ENCODE data around the gene MS4A15. TPM values are rescaled to one million over a fixed set of nuclear protein-coding genes. Genes with fewer than 3 reads are reported as not detected.

MS4A15 gene
- total and polyA plus RNA-seq, 9 of the 15 experiments (the other 6 are each of a cell fraction or from before 2014, with no cell fraction given) = not detected

DNA sequence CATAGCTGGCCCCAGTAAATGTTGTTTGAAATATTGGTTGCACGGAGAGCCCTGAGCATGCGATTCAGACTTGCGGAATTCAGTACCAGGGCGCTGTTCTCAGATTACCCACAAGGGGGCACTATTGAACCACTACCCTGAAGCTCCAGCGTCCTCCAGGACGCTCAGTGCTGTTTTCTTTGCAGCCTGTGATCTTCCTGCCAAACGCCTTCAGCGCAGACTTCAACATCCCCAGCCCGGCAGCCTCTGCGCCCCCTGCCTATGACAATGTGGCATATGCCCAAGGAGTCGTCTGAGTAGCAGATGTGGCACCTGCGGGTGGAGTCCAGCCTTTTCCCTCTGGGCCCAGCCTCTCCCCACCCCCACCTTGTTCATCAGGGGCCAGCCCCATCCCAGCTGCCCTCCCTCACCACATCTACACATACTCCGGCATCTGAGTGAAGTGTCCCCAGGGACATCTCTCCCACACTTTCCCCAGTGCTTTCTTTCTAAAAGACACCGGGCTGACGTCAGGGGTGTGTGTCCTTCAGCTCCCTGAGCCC is 18.8 kb downstream of the MS4A15 start (continued):
- TF ChIP-seq, protein P1, sequence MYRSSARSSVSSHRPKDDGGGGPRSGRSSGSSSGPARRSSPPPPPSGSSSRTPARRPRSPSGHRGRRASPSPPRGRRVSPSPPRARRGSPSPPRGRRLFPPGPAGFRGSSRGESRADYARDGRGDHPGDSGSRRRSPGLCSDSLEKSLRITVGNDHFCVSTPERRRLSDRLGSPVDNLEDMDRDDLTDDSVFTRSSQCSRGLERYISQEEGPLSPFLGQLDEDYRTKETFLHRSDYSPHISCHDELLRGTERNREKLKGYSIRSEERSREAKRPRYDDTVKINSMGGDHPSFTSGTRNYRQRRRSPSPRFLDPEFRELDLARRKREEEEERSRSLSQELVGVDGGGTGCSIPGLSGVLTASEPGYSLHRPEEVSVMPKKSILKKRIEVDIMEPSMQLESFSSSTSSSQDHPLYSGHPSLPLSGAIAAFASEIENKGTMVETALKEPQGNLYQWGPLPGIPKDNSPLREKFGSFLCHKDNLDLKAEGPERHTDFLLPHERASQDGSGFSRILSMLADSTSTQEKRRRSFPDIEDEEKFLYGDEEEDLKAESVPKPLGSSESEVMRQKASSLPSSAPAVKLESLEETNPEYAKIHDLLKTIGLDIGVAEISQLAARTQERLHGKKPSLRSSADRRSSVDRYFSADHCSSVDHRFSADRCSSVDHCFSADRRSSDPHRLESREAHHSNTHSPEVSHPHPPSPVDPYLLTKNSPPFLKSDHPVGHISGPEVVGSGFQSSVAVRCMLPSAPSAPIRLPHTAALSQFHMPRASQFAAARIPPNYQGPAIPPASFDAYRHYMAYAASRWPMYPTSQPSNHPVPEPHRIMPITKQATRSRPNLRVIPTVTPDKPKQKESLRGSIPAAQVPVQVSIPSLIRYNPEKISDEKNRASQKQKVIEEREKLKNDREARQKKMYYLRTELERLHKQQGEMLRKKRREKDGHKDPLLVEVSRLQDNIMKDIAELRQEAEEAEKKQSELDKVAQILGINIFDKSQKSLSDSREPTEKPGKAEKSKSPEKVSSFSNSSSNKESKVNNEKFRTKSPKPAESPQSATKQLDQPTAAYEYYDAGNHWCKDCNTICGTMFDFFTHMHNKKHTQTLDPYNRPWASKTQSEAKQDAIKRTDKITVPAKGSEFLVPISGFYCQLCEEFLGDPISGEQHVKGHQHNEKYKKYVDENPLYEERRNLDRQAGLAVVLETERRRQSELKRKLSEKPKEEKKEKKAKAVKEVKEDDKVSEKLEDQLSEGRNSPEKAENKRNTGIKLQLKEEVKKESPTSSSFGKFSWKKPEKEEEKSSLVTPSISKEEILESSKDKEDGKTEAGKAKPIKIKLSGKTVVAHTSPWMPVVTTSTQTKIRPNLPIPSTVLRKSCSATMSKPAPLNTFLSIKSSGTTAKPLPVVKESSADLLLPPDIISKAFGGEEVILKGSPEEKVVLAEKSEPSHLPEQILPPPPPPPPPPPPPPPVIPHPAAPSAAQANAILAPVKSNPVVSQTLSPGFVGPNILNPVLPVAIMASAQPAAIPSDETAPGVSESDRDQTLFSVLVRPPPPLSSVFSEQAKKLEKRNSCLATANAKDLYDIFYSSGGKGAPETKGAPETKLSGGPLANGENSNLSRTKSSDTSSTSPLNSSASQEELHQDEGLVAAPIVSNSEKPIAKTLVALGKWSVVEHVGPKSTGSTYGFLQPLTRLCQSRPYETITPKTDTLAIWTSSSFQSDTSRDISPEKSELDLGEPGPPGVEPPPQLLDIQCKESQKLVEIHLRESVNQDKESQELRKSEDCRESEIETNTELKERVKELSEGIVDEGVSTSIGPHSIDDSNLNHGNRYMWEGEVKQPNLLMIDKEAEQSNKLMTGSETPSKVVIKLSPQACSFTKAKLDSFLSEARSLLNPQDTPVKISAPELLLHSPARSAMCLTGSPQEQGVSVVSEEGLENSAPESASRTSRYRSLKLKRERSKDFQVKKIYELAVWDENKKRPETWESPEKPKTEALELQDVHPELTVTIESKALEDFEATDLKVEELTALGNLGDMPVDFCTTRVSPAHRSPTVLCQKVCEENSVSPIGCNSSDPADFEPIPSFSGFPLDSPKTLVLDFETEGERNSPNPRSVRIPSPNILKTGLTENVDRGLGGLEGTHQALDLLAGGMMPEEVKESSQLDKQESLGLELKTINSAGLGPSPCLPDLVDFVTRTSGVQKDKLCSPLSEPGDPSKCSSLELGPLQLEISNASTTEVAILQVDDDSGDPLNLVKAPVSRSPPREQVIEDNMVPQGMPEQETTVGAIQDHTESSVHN (IDR thresholded peaks at IDR 0.05; ENCODE audit: borderline replicate concordance in 1 of 2, low read depth in 1 of 2) = no peak
- TF ChIP-seq, protein P2, sequence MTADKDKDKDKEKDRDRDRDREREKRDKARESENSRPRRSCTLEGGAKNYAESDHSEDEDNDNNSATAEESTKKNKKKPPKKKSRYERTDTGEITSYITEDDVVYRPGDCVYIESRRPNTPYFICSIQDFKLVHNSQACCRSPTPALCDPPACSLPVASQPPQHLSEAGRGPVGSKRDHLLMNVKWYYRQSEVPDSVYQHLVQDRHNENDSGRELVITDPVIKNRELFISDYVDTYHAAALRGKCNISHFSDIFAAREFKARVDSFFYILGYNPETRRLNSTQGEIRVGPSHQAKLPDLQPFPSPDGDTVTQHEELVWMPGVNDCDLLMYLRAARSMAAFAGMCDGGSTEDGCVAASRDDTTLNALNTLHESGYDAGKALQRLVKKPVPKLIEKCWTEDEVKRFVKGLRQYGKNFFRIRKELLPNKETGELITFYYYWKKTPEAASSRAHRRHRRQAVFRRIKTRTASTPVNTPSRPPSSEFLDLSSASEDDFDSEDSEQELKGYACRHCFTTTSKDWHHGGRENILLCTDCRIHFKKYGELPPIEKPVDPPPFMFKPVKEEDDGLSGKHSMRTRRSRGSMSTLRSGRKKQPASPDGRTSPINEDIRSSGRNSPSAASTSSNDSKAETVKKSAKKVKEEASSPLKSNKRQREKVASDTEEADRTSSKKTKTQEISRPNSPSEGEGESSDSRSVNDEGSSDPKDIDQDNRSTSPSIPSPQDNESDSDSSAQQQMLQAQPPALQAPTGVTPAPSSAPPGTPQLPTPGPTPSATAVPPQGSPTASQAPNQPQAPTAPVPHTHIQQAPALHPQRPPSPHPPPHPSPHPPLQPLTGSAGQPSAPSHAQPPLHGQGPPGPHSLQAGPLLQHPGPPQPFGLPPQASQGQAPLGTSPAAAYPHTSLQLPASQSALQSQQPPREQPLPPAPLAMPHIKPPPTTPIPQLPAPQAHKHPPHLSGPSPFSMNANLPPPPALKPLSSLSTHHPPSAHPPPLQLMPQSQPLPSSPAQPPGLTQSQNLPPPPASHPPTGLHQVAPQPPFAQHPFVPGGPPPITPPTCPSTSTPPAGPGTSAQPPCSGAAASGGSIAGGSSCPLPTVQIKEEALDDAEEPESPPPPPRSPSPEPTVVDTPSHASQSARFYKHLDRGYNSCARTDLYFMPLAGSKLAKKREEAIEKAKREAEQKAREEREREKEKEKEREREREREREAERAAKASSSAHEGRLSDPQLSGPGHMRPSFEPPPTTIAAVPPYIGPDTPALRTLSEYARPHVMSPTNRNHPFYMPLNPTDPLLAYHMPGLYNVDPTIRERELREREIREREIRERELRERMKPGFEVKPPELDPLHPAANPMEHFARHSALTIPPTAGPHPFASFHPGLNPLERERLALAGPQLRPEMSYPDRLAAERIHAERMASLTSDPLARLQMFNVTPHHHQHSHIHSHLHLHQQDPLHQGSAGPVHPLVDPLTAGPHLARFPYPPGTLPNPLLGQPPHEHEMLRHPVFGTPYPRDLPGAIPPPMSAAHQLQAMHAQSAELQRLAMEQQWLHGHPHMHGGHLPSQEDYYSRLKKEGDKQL (CRISPR knock-in tag; IDR thresholded peaks at IDR 0.05; ENCODE audit: borderline replicate concordance) = no peak
- TF ChIP-seq JUND (IDR thresholded peaks at IDR 0.05; ENCODE audit: borderline replicate concordance, low read depth, low read length) (peak; percentile 47; the same call in 1 of the 2 replicates), JUND (tag; IDR thresholded peaks at IDR 0.05; ENCODE audit: borderline replicate concordance, low read depth, low read length) (no peak), CTBP1 (IDR thresholded peaks at IDR 0.05; ENCODE audit: borderline replicate concordance) (peak; percentile 47; the same call in 1 of the 2 replicates), HIVEP1 (CRISPR knock-in tag; IDR thresholded peaks at IDR 0.05) (no peak), PHF20 (IDR thresholded peaks at IDR 0.05; ENCODE audit: partially characterized antibody) (no peak), FOXP1 (CRISPR knock-in tag; IDR thresholded peaks at IDR 0.05) (no peak), RAD21 (CRISPR knock-in tag; conservative IDR thresholded peaks at IDR 0.05 in 1 of 2, IDR thresholded peaks at IDR 0.05 in 1 of 2) (peak; percentile 83 to 86), RB1 (IDR thresholded peaks at IDR 0.05; ENCODE audit: low read depth) (0 out of 2 replicates have a peak, but pooled peaks have one; percentile 29), ZNF3 (CRISPR knock-in tag; IDR thresholded peaks at IDR 0.05) (no peak), NRF1 (conservative IDR thresholded peaks at IDR 0.05 in 1 of 2, IDR thresholded peaks at IDR 0.05 in 1 of 2) (peak; percentile 55 to 61; a peak in 3 of 4 replicates), STAG1 (CRISPR knock-in tag; IDR thresholded peaks at IDR 0.05; ENCODE audit: borderline replicate concordance) (peak; percentile 68; the same call in 1 of the 2 replicates), ZNF143 (CRISPR knock-in tag; IDR thresholded peaks at IDR 0.05) (0 out of 2 replicates have a peak, but pooled peaks have one; percentile 6)

Data from K562 (cell line).